SK-N-SH (cell line): ENCODE measurements around the gene WDR7. TPM values are rescaled to one million over a fixed set of nuclear protein-coding genes. Genes with fewer than 3 reads are reported as not detected.

Experiments
- CTCF ChIA-PET: fragments of 300-600, 350-600 bp; formaldehyde crosslinking; extraction: SDS; loops from one replicate; lab custom pipeline; 2021; lab: Yijun Ruan, JAX
- POLR2A ChIA-PET: fragments of 350-600 bp; sonication (Branson Sonifier 250); formaldehyde crosslinking; extraction: SDS; loops from one replicate; lab custom pipeline; 2020; ENCODE audit warnings: antibody characterized with exemption, inconsistent platforms; lab: Yijun Ruan, JAX
- DNase-seq: peaks from one replicate; pipeline ENCODE4 v3.0.0; 2012
- H2AFZ ChIP-seq: fragments of 200-600 bp; sonication (generic); 2 replicates; pipeline ENCODE4 v1.8.1; 2016; ENCODE audit warnings: antibody characterized with exemption, mild to moderate bottlenecking, low read depth
- H3F3A ChIP-seq: fragments of 200-600 bp; sonication (generic); replicated peaks from 2 replicates; pipeline ENCODE3; 2016; ENCODE audit warnings: antibody characterized with exemption, mild to moderate bottlenecking; ENCODE audit not compliant: insufficient read depth
- H3K27ac ChIP-seq, 2 experiments: fragments of 200-500 bp in 1 of 2; fragments of 200-600 bp in 1 of 2; sonication (Bioruptor generic) in 1 of 2; sonication (generic), shearing (Covaris generic) in 1 of 2; 2 replicates each; pipeline versions ENCODE4 v1.5.1 to v1.6.1; 2014 to 2016; ENCODE audit warnings: low read depth in 2 of 2, inconsistent platforms in 1 of 2, low read length in 1 of 2, mild to moderate bottlenecking in 1 of 2, mixed read lengths in 1 of 2
- H3K27me3 ChIP-seq: fragments of 200-600 bp; sonication (generic), shearing (Covaris generic); 2 replicates; pipeline ENCODE4 v1.6.1; 2016; ENCODE audit warnings: mixed run types; ENCODE audit not compliant: insufficient read depth
- H3K36me3 ChIP-seq, 2 experiments: fragments of 200-500 bp in 1 of 2; fragments of 200-600 bp in 1 of 2; sonication (Bioruptor generic) in 1 of 2; sonication (generic) in 1 of 2; replicated peaks in 1 of 2; 2 replicates each; pipeline versions ENCODE3 to v1.5.1; 2014 to 2016; ENCODE audit warnings: low read length in 1 of 2, mild to moderate bottlenecking in 1 of 2; ENCODE audit not compliant: insufficient read depth in 2 of 2, control insufficient read depth in 1 of 2
- H3K4me1 ChIP-seq, 2 experiments: fragments of 200-500 bp in 1 of 2; fragments of 200-600 bp in 1 of 2; sonication (Bioruptor generic) in 1 of 2; sonication (generic), shearing (Covaris generic) in 1 of 2; 2 replicates each; pipeline versions ENCODE4 v1.5.1 to v1.6.1; 2014 to 2016; ENCODE audit warnings: low read depth in 1 of 2, low read length in 1 of 2, mixed run types in 1 of 2; ENCODE audit not compliant: insufficient read depth in 2 of 2, control insufficient read depth in 1 of 2
- H3K4me2 ChIP-seq: fragments of 200-600 bp; sonication (generic), shearing (Covaris generic); 2 replicates; pipeline ENCODE4 v1.6.1; 2017; ENCODE audit warnings: mixed run types
- H3K4me3 ChIP-seq, 2 experiments: fragments of 200-500 bp in 1 of 2; fragments of 200-600 bp in 1 of 2; sonication (Bioruptor generic) in 1 of 2; sonication (generic), shearing (Covaris generic) in 1 of 2; 2 replicates each; pipeline versions ENCODE4 v1.5.1 to v1.8.1; 2014 to 2016; ENCODE audit warnings: low read depth in 2 of 2, inconsistent platforms in 1 of 2, low read length in 1 of 2, mild to moderate bottlenecking in 1 of 2, mixed read lengths in 1 of 2, moderate library complexity in 1 of 2
- H3K79me2 ChIP-seq: fragments of 200-600 bp; sonication (generic); 2 replicates; pipeline ENCODE4 v1.8.1; 2017; ENCODE audit warnings: mild to moderate bottlenecking; ENCODE audit not compliant: insufficient read depth
- H3K9ac ChIP-seq: fragments of 200-600 bp; sonication (generic); 2 replicates; pipeline ENCODE4 v1.6.1; 2017; ENCODE audit warnings: mixed run types
- H3K9me2 ChIP-seq: fragments of 200-600 bp; sonication (generic); 2 replicates; pipeline ENCODE4 v1.6.1; 2017; ENCODE audit warnings: mixed run types
- H3K9me3 ChIP-seq: fragments of 200-600 bp; sonication (generic); 2 replicates; pipeline ENCODE4 v1.6.1; 2017; ENCODE audit warnings: mixed run types, mild to moderate bottlenecking, moderate library complexity
- H4K20me1 ChIP-seq: fragments of 200-600 bp; sonication (generic); 2 replicates; pipeline ENCODE4 v1.6.1; 2017; ENCODE audit warnings: mild to moderate bottlenecking, mixed run types; ENCODE audit not compliant: insufficient read depth
- CHD2 ChIP-seq: fragments of 150-350 bp; IDR thresholded peaks from 2 replicates; pipeline ENCODE4 v1.6.1; 2018; ENCODE audit warnings: low read length; ENCODE audit not compliant: partially characterized antibody
- ELF1 ChIP-seq: IDR thresholded peaks from 2 replicates; pipeline ENCODE4 v1.4.0; 2012
- EP300 ChIP-seq, 2 experiments: IDR thresholded peaks; 2 replicates each; pipeline versions ENCODE4 v1.4.0 to v1.6.1; 2012; ENCODE audit warnings: borderline replicate concordance in 1 of 2, low read depth in 1 of 2, low read length in 1 of 2
- EZH2phosphoT487 ChIP-seq: fragments of 200-600 bp; sonication (generic); IDR thresholded peaks from 2 replicates; pipeline ENCODE4 v1.6.1; 2017; ENCODE audit warnings: low read depth, mixed run types, mild to moderate bottlenecking, antibody characterized with exemption, moderate library complexity, borderline replicate concordance
- FOXJ3 ChIP-seq: sonication (generic); formaldehyde crosslinking; IDR thresholded peaks from 2 replicates; pipeline ENCODE4 v1.5.1; 2020; ENCODE audit warnings: mild to moderate bottlenecking, missing genetic modification reagents
- GABPA ChIP-seq: IDR thresholded peaks from 2 replicates; pipeline ENCODE4 v1.4.0; 2012; ENCODE audit warnings: low read depth, mild to moderate bottlenecking
- GATA2 ChIP-seq: sonication (generic); formaldehyde crosslinking; IDR thresholded peaks from 2 replicates; pipeline ENCODE4 v1.5.0; 2020; ENCODE audit warnings: mild to moderate bottlenecking, missing genetic modification reagents
- JUND ChIP-seq: IDR thresholded peaks from 2 replicates; pipeline ENCODE4 v1.4.0; 2012
- MXI1 ChIP-seq: IDR thresholded peaks from 2 replicates; pipeline ENCODE4 v1.6.1; 2012; ENCODE audit warnings: mild to moderate bottlenecking, low read depth, low read length, improper control_type of control experiment
- RAD21 ChIP-seq: IDR thresholded peaks from 2 replicates; pipeline ENCODE4 v1.6.1; 2012; ENCODE audit warnings: mild to moderate bottlenecking, low read length
- RXRA ChIP-seq: IDR thresholded peaks from 2 replicates; pipeline ENCODE4 v1.4.0; 2012; ENCODE audit warnings: low read depth, mild to moderate bottlenecking, borderline replicate concordance
- TCF12 ChIP-seq: IDR thresholded peaks from 2 replicates; pipeline ENCODE4 v1.4.0; 2012
- WGBS: methylation state at CpG from one replicate; pipeline ENCODE4 v1.1.6; 2017; ENCODE audit warnings: low lambda C conversion rate; 5-methylcytosine and 5-hydroxymethylcytosine counted together
- polyA plus RNA-seq, 3 experiments: library from polyadenylated mRNA; depleted of rRNA; stranded (reverse); fragments of >200 nt; gene quantifications; 2 replicates each; pipeline ENCODE4 v1.2.3, GENCODE V29; 2012
- TF ChIP-seq, protein P1 (sequence below): fragments of 150-350 bp; IDR thresholded peaks from 2 replicates; pipeline ENCODE4 v1.6.1; 2016; ENCODE audit warnings: mild to moderate bottlenecking, low read depth, low read length
- TF ChIP-seq, protein P2 (sequence below): fragments of 150-350 bp; IDR thresholded peaks from 2 replicates; pipeline ENCODE4 v1.6.1; 2017; ENCODE audit warnings: antibody characterized with exemption, low read length, low read depth, borderline replicate concordance
- TF ChIP-seq, protein P3 (sequence below): IDR thresholded peaks from 2 replicates; pipeline ENCODE4 v1.6.1; 2012; ENCODE audit warnings: mild to moderate bottlenecking, low read depth, low read length, moderate library complexity
- TF ChIP-seq, protein P4 (sequence below): IDR thresholded peaks from 2 replicates; pipeline ENCODE4 v1.4.0; 2012; ENCODE audit warnings: low read depth, borderline replicate concordance

Gene WDR7
- polyA plus RNA-seq, 1 of the 3 experiments (the other 2 are of a cell fraction): 4.1 TPM

DNA sequence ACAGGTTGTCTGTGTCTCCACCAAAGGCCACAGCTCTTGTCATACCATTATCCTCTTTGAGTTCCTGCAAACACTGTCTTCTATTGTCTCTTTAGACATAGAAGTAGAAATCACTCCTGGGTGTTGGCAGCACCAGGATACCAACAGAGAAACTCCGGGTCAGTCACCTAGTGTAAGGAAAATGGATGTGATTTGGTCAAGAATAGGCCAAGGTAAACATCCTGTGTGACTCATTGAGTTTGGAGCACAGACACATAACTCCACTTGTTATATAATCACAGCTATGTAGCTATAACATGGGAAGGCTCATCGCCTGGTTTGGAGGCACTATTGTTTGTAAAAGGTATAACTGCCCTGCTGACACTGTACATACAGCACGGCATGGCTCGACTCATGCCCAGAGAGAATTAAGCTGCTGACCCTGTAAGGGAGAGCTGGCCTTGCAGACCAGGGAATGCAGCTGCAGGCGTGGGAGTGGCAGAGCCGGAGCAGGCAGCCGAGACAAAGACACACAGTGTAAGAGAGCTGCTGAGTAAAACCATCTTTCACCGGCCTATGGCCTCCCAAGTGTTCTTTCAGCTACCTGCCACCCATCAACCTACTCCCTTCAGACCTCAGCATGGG is 9.3 kb upstream of the WDR7 start:
- ChIA-PET POLR2A (interaction anchor here (1.0 kb wide), 1 partner anchor 9 kb away, joined by 3 read pairs; the partner anchor contains the start of gene WDR7), CTCF (interaction anchor here (3.3 kb wide), 1 partner anchor 9 kb away, joined by 15 read pairs; the partner anchor contains the start of gene WDR7)
- Histone ChIP-seq H3K36me3 (no peaks in the 10 kb centered on the region), H4K20me1 (peaks cover 10% of the 10 kb centered on the region), H3K9me3 (no peaks in the 10 kb centered on the region), H2AFZ (peak overlapping the region; percentile 53; the same call in 1 of the 2 replicates), H3F3A (no peaks in the 10 kb centered on the region), H3K9ac (no peak overlapping the region), H3K27me3 (no peaks in the 10 kb centered on the region), H3K79me2 (peaks cover 15% of the 10 kb centered on the region), H3K9me2 (no peaks in the 10 kb centered on the region), H3K4me1 (peaks cover 0 to 4% of the 10 kb centered on the region in 2 experiments; a peak in 2 of 4 replicates), H3K4me2 (no peak overlapping the region)
- no peak for DNase-seq
- 81% methylated on average over 7 of the region's 8 CpGs for WGBS
- TF ChIP-seq TCF12: no peak
- no peak for TF ChIP-seq ELF1
- TF ChIP-seq, all 33 proteins: peak for 0
- Histone ChIP-seq H3K27ac (peak overlapping the region in 1 of 2 experiments; percentile 52; a peak in 2 of 4 replicates), H3K4me3 (no peak overlapping the region)

DNA sequence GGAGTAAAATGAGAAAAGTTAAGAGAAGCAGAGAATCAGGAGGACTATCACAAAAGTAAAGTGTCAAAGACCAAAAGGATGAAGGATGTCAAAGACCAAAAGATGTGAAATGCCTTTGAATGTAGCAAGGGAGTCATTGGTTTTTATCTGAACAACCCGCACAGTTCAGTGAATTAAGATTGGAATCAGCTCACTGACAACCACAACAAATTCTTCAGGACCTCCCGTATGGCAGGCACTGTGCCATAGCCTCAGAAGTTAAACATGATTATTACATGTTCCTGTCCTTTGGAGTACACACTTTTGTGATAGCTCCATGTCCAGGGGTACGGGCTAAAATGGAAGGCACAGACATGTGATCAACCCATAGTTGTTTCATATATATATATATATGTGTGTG is 7.8 kb upstream of the WDR7 start:
- Histone ChIP-seq H3K27me3 (no peaks in the 10 kb centered on the region), H3K4me2 (no peak overlapping the region), H3K4me1 (peaks cover 0 to 4% of the 10 kb centered on the region in 2 experiments; a peak in 1 of 4 replicates), H3K4me3 (no peak overlapping the region), H3K36me3 (no peaks in the 10 kb centered on the region), H3K9ac (no peak overlapping the region), H3K9me2 (no peaks in the 10 kb centered on the region), H3K27ac (no peak overlapping the region), H3K9me3 (no peaks in the 10 kb centered on the region), H3K79me2 (no peaks in the 10 kb centered on the region), H2AFZ (no peak overlapping the region), H4K20me1 (no peaks in the 10 kb centered on the region), H3F3A (no peaks in the 10 kb centered on the region)
- ChIA-PET CTCF (no interaction called here), POLR2A (no interaction called here)
- TF ChIP-seq EZH2phosphoT487 (no peak), FOXJ3 (CRISPR knock-in tag) (no peak), JUND (no peak), RAD21 (no peak), GABPA (no peak), CHD2 (no peak), RXRA (no peak), GATA2 (CRISPR knock-in tag) (no peak), MXI1 (no peak), EP300 (IDR thresholded peaks at IDR 0.05; ENCODE audit: borderline replicate concordance in 1 of 2, low read depth in 1 of 2, low read length in 1 of 2) (no peak)
- TF ChIP-seq, protein P1, sequence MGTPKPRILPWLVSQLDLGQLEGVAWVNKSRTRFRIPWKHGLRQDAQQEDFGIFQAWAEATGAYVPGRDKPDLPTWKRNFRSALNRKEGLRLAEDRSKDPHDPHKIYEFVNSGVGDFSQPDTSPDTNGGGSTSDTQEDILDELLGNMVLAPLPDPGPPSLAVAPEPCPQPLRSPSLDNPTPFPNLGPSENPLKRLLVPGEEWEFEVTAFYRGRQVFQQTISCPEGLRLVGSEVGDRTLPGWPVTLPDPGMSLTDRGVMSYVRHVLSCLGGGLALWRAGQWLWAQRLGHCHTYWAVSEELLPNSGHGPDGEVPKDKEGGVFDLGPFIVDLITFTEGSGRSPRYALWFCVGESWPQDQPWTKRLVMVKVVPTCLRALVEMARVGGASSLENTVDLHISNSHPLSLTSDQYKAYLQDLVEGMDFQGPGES: no peak
- TF ChIP-seq, protein P2, sequence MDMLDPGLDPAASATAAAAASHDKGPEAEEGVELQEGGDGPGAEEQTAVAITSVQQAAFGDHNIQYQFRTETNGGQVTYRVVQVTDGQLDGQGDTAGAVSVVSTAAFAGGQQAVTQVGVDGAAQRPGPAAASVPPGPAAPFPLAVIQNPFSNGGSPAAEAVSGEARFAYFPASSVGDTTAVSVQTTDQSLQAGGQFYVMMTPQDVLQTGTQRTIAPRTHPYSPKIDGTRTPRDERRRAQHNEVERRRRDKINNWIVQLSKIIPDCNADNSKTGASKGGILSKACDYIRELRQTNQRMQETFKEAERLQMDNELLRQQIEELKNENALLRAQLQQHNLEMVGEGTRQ: no peak
- TF ChIP-seq, protein P3, sequence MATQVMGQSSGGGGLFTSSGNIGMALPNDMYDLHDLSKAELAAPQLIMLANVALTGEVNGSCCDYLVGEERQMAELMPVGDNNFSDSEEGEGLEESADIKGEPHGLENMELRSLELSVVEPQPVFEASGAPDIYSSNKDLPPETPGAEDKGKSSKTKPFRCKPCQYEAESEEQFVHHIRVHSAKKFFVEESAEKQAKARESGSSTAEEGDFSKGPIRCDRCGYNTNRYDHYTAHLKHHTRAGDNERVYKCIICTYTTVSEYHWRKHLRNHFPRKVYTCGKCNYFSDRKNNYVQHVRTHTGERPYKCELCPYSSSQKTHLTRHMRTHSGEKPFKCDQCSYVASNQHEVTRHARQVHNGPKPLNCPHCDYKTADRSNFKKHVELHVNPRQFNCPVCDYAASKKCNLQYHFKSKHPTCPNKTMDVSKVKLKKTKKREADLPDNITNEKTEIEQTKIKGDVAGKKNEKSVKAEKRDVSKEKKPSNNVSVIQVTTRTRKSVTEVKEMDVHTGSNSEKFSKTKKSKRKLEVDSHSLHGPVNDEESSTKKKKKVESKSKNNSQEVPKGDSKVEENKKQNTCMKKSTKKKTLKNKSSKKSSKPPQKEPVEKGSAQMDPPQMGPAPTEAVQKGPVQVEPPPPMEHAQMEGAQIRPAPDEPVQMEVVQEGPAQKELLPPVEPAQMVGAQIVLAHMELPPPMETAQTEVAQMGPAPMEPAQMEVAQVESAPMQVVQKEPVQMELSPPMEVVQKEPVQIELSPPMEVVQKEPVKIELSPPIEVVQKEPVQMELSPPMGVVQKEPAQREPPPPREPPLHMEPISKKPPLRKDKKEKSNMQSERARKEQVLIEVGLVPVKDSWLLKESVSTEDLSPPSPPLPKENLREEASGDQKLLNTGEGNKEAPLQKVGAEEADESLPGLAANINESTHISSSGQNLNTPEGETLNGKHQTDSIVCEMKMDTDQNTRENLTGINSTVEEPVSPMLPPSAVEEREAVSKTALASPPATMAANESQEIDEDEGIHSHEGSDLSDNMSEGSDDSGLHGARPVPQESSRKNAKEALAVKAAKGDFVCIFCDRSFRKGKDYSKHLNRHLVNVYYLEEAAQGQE: no peak
- TF ChIP-seq, protein P4, sequence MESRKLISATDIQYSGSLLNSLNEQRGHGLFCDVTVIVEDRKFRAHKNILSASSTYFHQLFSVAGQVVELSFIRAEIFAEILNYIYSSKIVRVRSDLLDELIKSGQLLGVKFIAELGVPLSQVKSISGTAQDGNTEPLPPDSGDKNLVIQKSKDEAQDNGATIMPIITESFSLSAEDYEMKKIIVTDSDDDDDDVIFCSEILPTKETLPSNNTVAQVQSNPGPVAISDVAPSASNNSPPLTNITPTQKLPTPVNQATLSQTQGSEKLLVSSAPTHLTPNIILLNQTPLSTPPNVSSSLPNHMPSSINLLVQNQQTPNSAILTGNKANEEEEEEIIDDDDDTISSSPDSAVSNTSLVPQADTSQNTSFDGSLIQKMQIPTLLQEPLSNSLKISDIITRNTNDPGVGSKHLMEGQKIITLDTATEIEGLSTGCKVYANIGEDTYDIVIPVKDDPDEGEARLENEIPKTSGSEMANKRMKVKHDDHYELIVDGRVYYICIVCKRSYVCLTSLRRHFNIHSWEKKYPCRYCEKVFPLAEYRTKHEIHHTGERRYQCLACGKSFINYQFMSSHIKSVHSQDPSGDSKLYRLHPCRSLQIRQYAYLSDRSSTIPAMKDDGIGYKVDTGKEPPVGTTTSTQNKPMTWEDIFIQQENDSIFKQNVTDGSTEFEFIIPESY: no peak
- 78% methylated on average over 3 of the region's 3 CpGs for WGBS
- no peak for DNase-seq
